GM19455 (cell line): ENCODE results near the gene GTPBP2.
"Not testable (repeated sequence)": the region's sequence is repeated elsewhere in the genome, so short reads cannot be mapped to it uniquely, and the experiment has no call there.

Source experiments
- ATAC-seq: cut with Tn5 transposase; IDR thresholded peaks from one replicate; pipeline ENCODE4 v1.9.1; 2021; ENCODE audit not compliant: unreplicated experiment

The GTPBP2 gene

DNA sequence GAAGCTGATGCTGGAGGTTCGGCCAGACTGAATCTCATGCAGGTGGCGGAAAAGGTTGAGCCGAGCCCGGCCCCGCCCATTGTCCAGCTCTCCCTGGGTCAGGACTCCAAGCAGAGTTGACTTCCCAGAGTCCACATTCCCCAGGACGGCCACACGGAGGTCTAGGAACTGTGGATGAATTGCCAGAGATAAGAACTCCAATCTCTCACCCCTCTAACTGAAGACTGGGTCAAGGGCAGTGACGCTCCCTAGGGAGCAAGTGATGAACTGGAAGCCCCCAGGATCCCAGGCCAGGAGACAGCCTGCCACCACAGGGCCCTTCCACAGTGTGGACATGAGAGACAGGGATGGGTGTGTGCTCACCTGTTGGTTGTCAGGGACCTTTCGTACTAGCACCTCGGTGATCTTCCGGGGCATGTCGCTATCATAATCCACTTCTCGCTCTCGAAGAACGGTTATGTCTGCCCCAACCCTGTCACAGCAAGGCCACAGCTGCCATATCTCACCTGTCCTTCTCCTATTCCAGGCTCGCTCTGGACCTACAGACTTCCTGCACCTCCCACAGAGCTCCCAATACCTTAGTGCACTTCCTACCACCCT is 3.6 kb downstream of the GTPBP2 start:
- ATAC-seq: no peak

DNA sequence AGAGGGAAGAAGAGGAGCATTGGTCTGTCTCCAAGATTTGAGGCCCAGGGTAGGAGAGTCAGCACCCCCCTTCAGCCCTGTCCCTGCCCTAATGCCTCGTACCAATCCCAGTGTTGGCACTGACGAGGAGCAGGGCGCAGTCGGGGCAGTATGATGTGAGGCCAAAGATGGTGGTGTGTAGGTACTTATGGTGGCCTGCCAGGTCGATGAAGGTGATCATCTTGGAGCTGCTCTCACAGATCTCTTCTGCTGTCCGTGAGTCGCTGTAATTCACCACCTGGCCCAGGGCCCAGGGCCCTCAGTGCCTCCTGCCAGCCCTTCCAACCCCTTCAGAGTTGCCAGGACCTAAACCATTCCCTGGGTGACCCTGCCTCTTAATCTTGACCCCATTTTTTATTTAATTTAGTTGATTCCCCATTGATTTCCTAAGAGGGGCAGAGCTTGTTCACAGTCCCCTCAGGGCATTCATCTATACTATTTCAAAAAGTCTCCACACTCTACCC is 4.2 kb downstream of the GTPBP2 start:
- ATAC-seq: no peak

DNA sequence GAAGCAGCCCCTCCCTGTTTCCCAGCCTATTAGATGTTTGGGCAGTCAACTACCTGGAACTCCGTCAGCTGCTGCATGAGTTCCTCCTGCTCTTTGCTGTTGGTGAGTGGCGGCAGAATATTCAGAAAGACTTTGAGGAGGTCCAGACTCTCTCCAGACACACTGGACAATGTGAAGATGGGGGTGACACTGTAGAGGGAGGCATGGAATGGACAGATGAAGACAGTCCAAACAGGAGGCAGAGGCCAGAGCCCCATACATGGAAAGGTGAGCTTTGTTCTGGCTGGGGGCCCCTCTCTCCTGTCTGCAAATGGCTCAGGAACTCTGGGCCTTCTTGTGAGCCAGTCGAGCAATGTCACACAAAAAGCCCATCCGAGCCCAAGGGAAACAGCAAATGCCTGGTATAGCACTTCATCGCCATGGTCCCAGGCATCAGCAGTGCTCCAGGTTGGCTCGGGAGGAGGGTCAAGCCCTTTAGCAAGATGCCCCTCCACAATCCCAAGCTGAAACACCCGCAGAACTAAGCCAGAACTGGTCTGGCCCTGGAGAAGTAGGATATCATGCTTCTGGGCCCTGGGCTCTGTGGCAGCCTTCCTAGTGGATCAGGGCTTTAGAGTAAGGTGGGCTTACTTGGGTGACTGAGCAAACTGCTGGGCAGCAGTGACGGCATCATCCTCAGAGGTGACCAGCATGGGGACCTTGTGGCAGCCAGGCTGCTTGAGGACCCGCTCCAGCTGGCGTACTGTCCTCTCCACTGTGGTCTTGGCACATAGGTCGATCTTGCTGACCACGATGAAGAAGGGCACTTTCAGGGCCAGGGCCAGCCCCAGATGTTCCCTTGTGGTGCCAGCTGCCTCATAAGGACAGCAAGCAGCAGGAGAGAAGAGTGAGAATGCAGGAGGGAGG is 4.9 kb downstream of the GTPBP2 start:
- no peak for ATAC-seq

DNA sequence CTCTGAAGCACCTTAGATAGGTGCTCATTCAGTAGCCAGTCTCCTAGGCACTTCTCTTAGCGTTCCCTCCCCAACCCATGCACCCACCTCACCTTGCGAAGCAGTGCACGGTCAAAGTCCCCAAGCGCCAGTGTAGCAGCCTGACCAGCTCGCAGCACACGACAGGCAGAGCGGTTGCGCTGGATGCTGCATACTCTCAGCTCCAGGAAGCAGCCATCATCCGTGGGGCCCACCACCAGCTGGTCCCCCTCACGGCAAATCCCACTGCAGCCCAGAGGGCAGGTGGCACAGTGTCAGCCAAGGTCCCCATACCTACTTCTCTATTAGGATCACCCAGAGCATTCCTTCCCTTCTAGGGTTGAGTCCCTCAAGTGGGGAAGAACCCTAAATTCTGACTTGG is 6.5 kb downstream of the GTPBP2 start:
- ATAC-seq: no peak

DNA sequence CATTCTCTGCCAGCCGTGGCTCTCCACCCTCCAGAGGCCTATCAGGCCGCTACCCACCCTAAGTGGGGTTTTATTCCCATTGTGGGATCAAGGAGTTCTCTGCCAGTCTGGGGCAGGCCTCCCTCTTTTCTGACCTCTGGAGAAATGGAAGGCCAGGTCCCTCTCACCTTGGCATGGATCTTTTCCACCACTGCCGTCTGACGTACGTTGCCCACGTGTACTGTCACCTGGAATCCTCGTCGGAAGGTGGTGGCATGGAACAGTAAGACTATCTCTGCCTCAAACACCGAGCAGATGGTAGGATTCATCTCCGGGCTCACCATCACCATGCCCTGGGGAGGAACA is 7.3 kb downstream of the GTPBP2 start:
- no peak for ATAC-seq

DNA sequence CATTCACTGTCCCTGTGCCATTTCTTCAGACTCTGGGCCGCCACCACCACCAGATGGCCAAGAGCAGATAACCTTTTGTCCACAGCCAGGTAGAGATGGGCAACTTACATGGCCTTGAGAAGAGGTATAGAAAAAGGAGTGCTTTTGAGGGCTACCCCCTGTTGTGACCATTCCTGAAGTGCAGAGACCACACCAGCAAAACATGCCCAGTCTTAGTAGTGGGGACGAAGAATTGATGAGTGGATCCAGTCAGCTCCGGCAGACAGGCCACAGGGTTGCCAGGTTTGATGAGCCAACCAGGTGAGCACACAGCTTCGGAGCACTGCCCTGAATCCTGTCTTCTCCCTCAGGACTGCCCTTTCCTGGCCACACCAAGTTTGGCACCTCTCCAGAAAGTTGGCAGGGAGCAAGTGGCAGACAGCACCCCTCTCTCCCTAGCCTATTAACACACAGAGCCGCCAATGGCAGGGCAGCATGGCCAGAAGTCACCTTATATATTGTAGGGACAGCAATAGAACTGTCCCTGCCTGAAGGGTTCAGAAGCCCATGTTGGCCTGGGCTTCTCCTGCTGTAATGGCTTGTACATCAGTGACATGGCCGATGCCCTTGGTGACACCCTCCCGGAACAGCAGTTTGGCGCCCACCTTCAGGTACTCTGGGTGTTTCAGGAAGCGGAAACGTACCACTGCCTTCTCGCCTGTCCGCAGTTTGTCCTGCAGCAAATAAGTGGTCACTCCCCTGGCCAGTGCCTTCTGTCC is 7.8 kb downstream of the GTPBP2 start:
- no peak for ATAC-seq

DNA sequence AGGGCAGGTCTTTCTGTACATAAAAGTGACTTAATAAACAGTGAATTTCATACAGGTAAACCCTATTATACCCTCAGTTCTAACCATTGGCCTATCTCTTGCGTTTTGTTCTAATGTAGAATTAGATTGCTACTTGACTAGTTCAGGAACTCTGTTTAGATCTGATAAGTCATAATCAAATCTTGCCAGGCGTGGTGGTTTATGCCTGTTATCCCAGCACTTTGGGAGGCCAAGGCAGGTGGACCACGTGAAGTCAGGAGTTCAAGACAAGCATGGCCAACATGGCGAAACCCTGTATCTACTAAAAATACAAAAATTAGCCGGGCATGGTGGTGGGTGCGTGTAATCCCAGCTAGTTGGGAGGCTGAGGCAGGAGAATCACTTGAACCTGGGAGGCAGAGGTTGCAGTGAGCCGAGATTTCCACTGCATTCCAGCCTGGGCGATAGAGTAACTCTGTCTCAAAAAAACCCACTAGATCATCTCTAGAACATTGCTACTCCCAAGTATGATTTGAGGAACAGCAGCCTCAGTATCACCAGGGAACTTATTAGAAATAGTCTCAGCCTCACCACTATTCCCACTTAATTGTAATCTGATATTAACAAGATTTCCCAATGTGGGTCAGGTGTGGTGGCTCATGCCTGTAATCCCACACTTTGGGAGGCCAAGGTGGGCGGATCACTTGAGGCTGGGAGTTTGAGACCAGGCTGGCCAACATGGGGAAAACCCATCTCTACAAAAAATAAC is 12.2 kb downstream of the GTPBP2 start:
- ATAC-seq: no peak

DNA sequence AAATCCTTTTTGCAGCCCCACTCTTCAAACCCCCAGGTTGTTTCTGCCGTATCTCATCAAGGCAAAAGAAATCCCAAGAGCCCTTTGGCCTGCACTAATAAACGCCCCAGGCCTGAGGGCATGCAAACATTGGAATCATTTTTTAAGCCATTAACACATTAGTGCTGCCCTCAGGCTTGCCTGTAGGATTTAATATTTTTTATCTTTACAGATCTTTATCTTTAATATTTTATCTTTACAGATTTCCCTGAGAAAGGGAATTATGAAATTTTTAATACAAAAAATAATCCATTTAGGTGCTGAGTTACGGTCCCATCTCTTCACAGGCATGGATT is 14.7 kb downstream of the GTPBP2 start:
- ATAC-seq: no peak

DNA sequence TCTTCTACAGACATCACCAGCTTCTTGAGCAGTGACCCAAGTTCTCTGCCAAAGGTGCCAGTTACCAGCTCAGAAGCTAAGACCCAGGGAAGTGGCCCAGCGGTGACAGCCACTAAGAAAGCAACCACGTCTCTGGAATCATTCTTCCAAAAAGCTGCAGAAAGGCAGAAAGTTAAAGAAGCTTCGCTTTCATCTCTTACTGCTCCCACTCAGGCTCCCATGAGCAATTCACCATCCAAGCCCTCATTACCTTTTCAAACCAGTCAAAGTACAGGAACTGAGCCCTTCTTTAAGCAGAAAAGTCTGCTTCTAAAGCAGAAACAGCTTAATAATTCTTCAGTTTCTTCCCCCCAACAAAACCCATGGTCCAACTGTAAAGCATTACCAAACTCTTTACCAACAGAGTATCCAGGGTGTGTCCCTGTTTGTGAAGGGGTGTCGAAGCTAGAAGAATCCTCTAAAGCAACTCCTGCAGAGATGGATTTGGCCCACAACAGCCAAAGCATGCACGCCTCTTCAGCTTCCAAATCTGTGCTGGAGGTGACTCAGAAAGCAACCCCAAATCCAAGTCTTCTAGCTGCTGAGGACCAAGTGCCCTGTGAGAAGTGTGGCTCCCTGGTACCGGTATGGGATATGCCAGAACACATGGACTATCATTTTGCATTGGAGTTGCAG is 15.2 kb downstream of the GTPBP2 start:
- no peak for ATAC-seq

DNA sequence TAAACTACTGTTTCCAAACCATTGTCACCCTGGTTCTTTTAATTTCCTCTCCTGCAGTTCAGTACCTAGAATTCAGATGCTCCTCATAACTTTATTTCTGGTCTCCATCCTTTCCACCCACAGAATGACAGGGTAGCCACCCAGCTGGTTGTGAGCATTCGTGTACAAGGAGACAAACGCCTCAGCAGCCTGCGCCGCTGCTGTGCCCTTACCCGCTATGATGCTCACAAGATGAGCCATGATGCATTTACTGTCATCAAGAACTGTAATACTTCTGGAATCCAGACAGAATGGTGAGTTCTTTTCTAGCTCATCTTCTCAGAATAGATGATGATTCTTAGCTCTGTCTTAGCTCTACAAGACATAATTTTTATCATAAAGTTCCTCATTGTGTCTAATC is 18.6 kb downstream of the GTPBP2 start:
- ATAC-seq: no peak

DNA sequence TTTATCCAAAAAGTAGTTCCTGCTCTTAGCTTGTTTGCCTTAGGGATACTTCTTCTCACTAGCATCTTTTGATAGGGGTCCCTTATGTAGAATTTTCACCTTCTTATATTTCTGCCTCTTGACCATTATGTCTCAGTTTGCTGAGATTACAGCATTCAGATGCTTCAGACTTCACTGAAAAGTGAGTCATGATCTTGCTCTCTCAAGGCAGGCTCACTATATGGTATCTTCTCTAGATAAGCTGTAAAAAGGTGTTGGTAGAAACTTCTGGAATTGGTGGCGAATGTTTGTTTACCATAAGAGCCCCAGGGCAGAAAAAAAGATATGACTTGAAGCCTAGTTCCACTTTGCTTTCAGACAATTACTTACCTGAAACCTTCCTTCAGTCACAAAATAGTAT is 19.7 kb downstream of the GTPBP2 start:
- no peak for ATAC-seq

DNA sequence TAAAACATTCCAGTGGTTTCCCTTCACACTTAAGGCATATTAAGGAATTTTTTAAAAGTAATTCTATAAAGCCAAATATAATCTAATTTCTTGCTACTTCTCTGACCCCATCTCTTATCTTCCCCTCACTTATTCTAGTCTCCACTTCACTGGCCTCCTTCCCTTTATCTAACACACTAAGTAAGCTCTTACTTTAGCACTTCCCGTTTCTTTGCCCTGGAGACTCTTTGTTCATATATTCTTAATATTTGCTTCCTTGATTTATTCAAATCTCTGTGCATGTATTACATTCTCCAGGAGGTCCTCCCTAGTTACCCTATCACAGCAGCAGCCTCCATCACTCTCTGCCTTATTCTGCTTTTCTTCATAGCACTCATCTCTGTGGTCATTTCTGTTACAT is 20.3 kb downstream of the GTPBP2 start:
- no peak for ATAC-seq

DNA sequence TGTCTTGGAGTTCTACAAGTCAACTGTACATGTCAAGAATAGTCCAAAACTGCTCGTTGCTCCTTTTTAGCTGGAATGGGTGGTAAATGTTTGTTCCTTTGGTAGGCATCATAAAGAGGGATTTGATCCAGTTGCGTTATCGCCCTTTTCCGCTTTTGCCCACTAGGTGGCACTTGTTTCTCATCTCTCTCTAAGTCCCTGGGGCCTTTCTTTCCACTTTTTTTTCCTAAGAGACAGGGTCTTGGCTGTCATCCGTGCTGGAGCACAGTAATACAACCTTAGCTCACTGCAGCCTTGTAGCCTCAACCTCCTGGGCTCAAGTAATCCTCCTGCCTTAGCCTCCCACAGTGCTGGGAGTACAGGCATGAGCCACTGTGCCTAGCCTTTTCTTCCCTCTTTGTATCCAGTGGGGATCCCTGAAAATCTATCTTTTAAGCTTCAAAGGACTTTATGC is 20.7 kb downstream of the GTPBP2 start:
- no peak for ATAC-seq

DNA sequence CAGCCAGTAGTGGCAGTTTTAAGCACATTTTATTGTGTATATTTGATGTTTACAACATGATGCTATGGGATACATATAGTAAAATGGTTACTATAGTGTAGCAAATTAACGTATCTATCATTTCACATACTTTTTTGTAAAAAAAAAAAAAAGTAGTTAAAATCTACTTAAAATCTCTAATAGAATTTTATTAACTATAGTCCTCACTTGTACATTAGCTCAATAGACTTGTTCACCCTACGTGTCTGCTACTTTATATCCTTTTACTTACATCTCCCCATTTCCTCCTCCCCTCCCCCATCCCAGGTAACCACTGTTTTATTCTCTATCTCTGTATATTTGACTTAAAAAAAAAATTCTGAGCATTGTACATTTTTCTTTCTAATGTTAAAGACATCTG is 23.0 kb downstream of the GTPBP2 start:
- ATAC-seq: no peak

DNA sequence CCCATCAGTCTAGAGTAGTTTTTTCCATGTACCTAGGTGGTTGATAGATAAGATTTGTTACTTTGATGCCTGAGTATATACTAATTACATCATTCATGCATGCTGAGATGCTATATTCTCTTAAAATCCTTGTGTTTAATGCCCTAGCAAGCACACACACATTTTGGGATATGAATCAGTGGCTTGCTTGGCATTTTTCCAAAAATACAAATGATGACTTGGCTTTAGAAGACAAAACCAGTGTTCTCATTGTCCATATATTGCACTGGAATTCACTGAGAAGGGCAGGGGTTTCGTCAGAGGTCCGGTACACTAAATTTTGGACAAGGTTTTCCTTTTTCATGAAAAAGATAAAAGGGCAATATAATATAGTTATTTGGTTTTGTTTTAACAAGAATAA is 24.9 kb downstream of the GTPBP2 start:
- ATAC-seq: no peak

DNA sequence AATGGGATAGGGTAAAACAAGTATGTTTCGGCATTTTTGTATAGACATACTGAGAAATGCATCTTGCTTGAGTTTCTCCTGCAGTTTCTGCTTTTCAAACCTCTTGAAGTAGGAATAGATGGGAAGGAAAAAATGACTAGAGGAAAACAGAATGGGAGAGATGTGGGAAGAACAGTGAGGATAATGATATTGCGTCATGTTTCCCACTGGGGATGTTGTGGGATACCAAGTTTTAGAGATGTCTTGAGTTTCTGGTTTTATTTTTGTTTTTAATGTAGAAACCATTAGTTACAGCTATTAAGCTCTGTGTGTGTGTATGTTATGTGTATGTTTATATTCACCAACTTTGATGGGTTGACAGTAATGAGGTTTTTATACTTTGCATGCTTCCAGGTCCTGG is 28.5 kb downstream of the GTPBP2 start:
- no peak for ATAC-seq

DNA sequence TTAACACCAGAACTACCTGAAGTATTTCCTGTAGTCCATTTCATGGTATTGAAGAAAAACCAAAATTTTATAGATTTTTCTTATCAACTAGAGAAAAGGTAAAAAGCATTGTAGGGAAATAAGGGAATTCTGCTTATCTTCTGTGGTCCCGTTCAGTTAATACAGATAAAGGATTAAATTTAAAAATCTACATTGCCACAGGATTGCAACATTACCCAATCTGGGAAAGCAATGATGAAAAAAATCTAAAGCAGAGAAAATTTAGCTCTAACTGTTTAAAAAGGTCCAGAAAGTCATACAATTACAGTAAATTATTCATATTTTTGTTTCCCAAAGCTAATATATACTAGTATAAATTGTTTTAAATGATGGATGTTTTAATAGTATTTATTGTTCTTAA is 35.1 kb downstream of the GTPBP2 start:
- ATAC-seq: no peak

DNA sequence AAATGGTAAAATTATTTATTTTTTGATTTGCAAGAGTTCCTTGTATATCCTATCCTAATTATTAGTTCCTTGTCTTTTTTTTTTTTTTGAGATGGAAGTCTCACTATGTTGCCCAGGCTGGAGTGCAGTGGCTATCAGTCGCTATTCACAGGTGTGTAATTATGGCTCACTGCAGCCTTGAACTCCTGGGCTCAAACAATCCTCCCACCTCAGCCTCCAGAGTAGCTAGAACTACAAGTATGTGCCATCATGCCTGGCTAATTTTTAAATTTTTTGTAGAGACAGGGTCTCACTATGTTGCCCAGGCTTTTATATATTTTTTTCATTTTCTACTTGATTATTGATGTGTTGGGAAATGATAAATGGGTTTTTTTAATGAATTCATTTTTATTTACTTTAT is 39.5 kb downstream of the GTPBP2 start:
- ATAC-seq: not testable (repeated sequence)

DNA sequence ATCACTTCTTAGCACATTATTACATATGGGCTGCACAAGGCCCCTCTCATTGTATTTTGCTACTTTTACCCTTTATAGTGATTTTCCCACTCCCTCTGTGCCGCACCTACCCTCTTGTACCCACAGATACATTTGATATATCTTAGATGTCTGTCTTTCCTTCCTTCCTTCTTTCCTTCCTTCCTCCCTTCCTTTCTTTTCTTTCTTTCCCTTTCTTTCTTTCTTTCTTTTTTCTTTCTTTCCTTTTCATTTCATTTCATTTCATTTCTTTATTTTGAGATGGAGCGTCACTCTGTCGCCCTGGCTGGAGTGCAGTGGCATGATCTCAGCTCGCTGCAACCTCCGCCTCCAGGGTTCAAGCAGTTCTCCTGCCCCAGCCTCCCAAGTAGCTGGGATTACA is 40.9 kb downstream of the GTPBP2 start:
- ATAC-seq: no peak

DNA sequence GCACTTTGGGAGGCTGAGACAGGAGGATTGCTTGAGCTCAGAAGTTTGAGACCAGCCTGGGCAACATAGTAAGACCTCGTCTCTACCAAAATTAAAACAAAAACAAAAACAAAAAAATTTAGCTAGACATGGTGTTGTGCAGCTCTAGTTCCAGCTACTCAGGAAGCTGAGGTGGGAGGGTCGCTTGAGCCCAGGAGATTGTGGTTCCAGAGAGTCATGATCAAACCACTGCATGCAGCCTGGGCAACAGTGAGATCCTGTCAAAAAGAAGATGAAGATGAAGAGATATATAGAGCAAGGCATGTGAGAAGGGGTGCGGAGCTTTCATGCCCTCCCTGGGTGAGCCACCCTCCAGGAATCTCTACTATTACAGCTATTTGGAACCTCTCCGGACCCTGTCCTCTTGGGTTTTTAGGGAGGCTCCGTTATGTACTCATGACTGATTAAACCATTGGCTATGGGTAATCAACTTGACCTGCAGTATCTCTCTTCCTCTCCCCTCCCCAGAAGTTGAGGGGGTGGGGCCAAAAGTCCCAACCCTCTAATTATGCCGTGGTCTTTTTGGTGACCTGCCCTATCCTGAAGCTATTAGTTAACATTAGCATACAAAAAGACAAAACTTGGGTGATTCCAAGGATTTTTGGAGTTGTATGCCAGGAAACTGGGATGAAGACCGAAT is 44.0 kb downstream of the GTPBP2 start:
- ATAC-seq: no peak
